Fibroblast of lung (primary cell): ENCODE data around the gene TBCK. TPM values are rescaled to one million over a fixed set of nuclear protein-coding genes. Genes with fewer than 3 reads are reported as not detected.

Source experiments
- DNase-seq, 2 donors: peaks; one replicate each; pipeline versions ENCODE4 v3.0.0 to v3.0.0-alpha.2; 2010; ENCODE audit warnings: low read depth in 2 of 2
- H2AFZ ChIP-seq: 2 replicates; pipeline ENCODE4 v1.5.1; 2012; ENCODE audit warnings: low read length, control low read depth, inconsistent platforms
- H3K27ac ChIP-seq: 2 replicates; pipeline ENCODE4 v1.5.1; 2011; ENCODE audit warnings: low read length, control low read depth; ENCODE audit not compliant: insufficient read depth
- H3K27me3 ChIP-seq: 2 replicates; pipeline ENCODE4 v1.5.1; 2011; ENCODE audit warnings: mild to moderate bottlenecking, low read length; ENCODE audit not compliant: control insufficient read depth, insufficient read depth
- H3K36me3 ChIP-seq: 2 replicates; pipeline ENCODE4 v1.5.1; 2011; ENCODE audit warnings: low read length; ENCODE audit not compliant: control insufficient read depth, insufficient read depth
- H3K4me1 ChIP-seq: 2 replicates; pipeline ENCODE4 v1.5.1; 2011; ENCODE audit warnings: low read length; ENCODE audit not compliant: control insufficient read depth, insufficient read depth; ENCODE audit errors: extremely low read depth
- H3K4me2 ChIP-seq: 2 replicates; pipeline ENCODE4 v1.5.1; 2011; ENCODE audit warnings: low read length, control low read depth; ENCODE audit not compliant: insufficient read depth; ENCODE audit errors: extremely low read depth
- H3K4me3 ChIP-seq, 4 experiments: fragments of 200-600 bp in 1 of 4; sonication (generic) in 1 of 4; replicated peaks in 1 of 4; 2 replicates each; pipeline ENCODE4 v1.5.1; 2011 to 2016; ENCODE audit warnings: low read length in 4 of 4, low read depth in 3 of 4, mild to moderate bottlenecking in 3 of 4, control low read depth in 2 of 4, inconsistent platforms in 1 of 4, mixed read lengths in 1 of 4; ENCODE audit not compliant: insufficient read depth in 1 of 4; ENCODE audit errors: control extremely low read depth in 1 of 4
- H3K79me2 ChIP-seq: 2 replicates; pipeline ENCODE4 v1.5.1; 2012; ENCODE audit warnings: mild to moderate bottlenecking, low read length, inconsistent platforms; ENCODE audit not compliant: control insufficient read depth, insufficient read depth
- H3K9ac ChIP-seq: 2 replicates; pipeline ENCODE4 v1.5.1; 2011; ENCODE audit warnings: mild to moderate bottlenecking, low read length, control low read depth; ENCODE audit not compliant: insufficient read depth
- H3K9me3 ChIP-seq: 2 replicates; pipeline ENCODE4 v1.5.1; 2012; ENCODE audit warnings: low read depth, low read length; ENCODE audit not compliant: control insufficient read depth, insufficient read depth
- H4K20me1 ChIP-seq: 2 replicates; pipeline ENCODE4 v1.5.1; 2011; ENCODE audit warnings: low read length; ENCODE audit not compliant: control insufficient read depth, insufficient read depth; ENCODE audit errors: extremely low read depth
- EZH2 ChIP-seq: IDR thresholded peaks from 2 replicates; pipeline ENCODE4 v1.5.1; 2012; ENCODE audit warnings: low read length, control low read depth, mild to moderate bottlenecking; ENCODE audit errors: missing control alignments
- polyA plus RNA-seq, 2 donors: library from polyadenylated mRNA; depleted of rRNA in 1 of 2; stranded (reverse) in 1 of 2; unstranded in 1 of 2; fragments of >200 nt; gene quantifications; 2 replicates each; pipeline ENCODE4 v1.2.1, GENCODE V29; 2011 to 2012; ENCODE audit warnings: missing spikeins in 1 of 2
- total RNA-seq: library from RNA; depleted of rRNA; stranded (reverse); fragments of >200 nt; gene quantifications from 2 replicates; pipeline ENCODE4 v1.2.1, GENCODE V29; 2014
- TF ChIP-seq, protein P1 (sequence below), 2 donors: IDR thresholded peaks in 1 of 2; conservative IDR thresholded peaks in 1 of 2; 1 replicate in 1 of 2; 2 replicates in 1 of 2; pipeline ENCODE4 v1.5.1; 2011 to 2012; ENCODE audit warnings: low read length in 2 of 2, control low read depth in 1 of 2, inconsistent platforms in 1 of 2, low read depth in 1 of 2, mild to moderate bottlenecking in 1 of 2

The TBCK gene
- total and polyA plus RNA-seq, 2 donors (not counting 1 experiment from before 2014, with no cell fraction given): 29.0 to 69.9 TPM

- Histone ChIP-seq H2AFZ (no peak overlapping the region), H3K27ac (no peak overlapping the region), H3K9me3 (no peaks in the 10 kb centered on the region), H3K4me1 (no peaks in the 10 kb centered on the region), H3K4me3 (no peak overlapping the region), H4K20me1 (no peaks in the 10 kb centered on the region), H3K4me2 (no peak overlapping the region), H3K79me2 (no peaks in the 10 kb centered on the region), H3K27me3 (no peaks in the 10 kb centered on the region), H3K36me3 (no peaks in the 10 kb centered on the region), H3K9ac (no peak overlapping the region)
- TF ChIP-seq EZH2: no peak
- TF ChIP-seq, protein P1, sequence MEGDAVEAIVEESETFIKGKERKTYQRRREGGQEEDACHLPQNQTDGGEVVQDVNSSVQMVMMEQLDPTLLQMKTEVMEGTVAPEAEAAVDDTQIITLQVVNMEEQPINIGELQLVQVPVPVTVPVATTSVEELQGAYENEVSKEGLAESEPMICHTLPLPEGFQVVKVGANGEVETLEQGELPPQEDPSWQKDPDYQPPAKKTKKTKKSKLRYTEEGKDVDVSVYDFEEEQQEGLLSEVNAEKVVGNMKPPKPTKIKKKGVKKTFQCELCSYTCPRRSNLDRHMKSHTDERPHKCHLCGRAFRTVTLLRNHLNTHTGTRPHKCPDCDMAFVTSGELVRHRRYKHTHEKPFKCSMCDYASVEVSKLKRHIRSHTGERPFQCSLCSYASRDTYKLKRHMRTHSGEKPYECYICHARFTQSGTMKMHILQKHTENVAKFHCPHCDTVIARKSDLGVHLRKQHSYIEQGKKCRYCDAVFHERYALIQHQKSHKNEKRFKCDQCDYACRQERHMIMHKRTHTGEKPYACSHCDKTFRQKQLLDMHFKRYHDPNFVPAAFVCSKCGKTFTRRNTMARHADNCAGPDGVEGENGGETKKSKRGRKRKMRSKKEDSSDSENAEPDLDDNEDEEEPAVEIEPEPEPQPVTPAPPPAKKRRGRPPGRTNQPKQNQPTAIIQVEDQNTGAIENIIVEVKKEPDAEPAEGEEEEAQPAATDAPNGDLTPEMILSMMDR (conservative IDR thresholded peaks at IDR 0.05 in 1 of 2, IDR thresholded peaks at IDR 0.05 in 1 of 2; ENCODE audit: low read depth in 1 of 2, low read length in 2 of 2): no peak
- DNase-seq: no peak
These were observed 206.1 kb downstream of the TBCK start for GRCh38 chr4:106109929-106110328.

GRCh38 chr4:106105697-106106096 is 210.3 kb downstream of the TBCK start:
- Histone ChIP-seq H3K79me2 (no peaks in the 10 kb centered on the region), H3K27me3 (no peaks in the 10 kb centered on the region), H4K20me1 (no peaks in the 10 kb centered on the region), H2AFZ (no peak overlapping the region), H3K27ac (no peak overlapping the region), H3K4me1 (no peaks in the 10 kb centered on the region), H3K9ac (no peak overlapping the region), H3K36me3 (no peaks in the 10 kb centered on the region), H3K4me2 (no peak overlapping the region), H3K4me3 (no peak overlapping the region), H3K9me3 (no peaks in the 10 kb centered on the region)
- no peak for TF ChIP-seq EZH2
- TF ChIP-seq, protein P1 (conservative IDR thresholded peaks at IDR 0.05 in 1 of 2, IDR thresholded peaks at IDR 0.05 in 1 of 2; ENCODE audit: low read depth in 1 of 2, low read length in 2 of 2): no peak
- DNase-seq: no peak

- Histone ChIP-seq H4K20me1 (no peaks in the 10 kb centered on the region), H3K9ac (no peak overlapping the region), H3K27me3 (no peaks in the 10 kb centered on the region), H2AFZ (no peak overlapping the region), H3K4me3 (no peak overlapping the region), H3K27ac (no peak overlapping the region), H3K79me2 (no peaks in the 10 kb centered on the region), H3K36me3 (no peaks in the 10 kb centered on the region), H3K4me2 (no peak overlapping the region), H3K4me1 (no peaks in the 10 kb centered on the region), H3K9me3 (no peaks in the 10 kb centered on the region)
- DNase-seq: peak in 1 of 2 donors; percentile 32
- TF ChIP-seq EZH2: no peak
- TF ChIP-seq, protein P1 (conservative IDR thresholded peaks at IDR 0.05 in 1 of 2, IDR thresholded peaks at IDR 0.05 in 1 of 2; ENCODE audit: low read depth in 1 of 2, low read length in 2 of 2): no peak
These were observed 211.7 kb downstream of the TBCK start for GRCh38 chr4:106104276-106104675.
